NCI-H446 (cell line): ENCODE measurements around the gene TEX47.

ENCODE experiments used
- DNase-seq, 2 experiments: peaks; one replicate each; lab custom pipeline; 2025; lab: John Stamatoyannopoulos, UW

Gene TEX47

DNA sequence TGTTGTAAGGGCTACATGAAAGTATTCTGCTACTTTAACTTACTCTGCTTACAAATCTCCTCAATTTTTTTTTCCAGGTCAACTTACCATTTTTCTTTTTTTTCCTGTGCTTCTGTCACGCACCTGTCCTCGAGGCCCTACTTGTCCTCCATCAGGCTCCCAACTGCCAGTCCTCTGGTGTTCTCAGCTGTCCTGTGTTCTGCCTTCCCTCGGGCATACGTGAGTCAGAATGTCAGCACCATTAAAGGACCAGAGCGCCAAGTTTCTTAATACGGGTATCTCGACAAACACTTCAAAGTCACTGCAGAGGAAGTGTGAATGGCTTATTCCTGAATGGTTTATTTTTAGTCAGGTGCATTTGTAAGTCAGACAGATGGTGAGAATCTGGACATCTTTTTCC lies at the start of gene TEX47:
TSS of gene TEX47 (minus strand) at position 185 of the 400 bp plus-strand sequence. CDS start 795 bp downstream, outside the sequence.
- no peak for DNase-seq

DNA sequence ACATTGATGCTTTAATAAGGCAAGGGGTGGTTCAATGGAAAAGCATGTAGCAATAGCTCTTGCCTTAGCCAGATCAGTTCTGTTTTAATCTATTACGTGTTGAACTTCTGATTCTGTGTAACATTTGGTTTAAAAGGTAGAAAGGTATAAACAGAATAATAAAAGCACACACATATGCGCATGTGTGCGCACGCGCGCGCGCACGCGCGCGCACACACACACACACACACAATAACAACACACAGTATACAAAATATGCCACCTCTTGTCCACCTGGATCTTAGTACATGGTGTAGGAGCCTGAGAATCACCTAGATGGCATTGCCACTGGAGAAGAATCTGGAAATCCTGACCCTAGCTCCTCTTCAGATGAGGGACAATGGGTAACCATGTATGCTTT lies 49.6 kb upstream of the TEX47 start:
- DNase-seq, result no peak

GRCh38 chr7:88842201-88842600 lies 46.7 kb upstream of the TEX47 start:
- DNase-seq, result no peak

- DNase-seq, result peak; percentile 0 to 13
These were observed 39.7 kb upstream of the TEX47 start for GRCh38 chr7:88835147-88835728.

DNA sequence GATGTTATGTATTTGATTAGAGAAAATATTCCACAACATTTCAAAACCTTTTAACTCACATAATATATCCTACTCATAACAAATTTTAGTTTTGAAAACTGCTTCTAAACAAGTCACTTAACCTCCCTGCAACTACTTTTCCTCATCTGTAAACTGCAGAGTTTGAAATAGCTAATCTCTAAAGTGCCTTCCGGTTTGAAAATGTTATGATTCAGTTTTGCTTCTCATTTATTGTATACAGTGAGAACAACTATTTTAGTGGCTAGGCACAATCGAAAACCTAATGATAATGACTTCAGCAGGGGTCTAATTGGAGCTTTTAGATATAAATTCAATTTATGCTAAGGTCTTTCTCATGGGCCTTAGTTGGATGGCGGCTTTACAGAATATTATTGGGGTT lies 30.7 kb upstream of the TEX47 start:
- no peak for DNase-seq

DNA sequence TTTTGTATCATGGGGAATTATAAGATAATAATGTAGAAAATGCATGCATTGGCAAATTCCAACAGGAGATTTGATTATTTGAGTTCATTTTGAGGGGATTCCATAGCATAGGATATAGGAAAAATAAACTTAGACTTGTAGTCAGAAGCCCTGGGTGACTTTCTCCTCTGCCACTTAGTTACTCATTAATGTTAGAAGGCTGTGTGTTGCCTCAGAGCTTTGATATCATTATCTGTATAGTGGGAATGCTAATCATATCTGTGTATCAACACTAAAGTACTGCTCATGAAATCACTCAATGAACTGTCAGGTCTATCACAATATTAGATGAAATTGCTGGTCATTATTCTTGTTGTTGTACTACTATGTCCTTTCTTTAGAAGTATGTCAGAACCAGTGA lies 23.0 kb upstream of the TEX47 start:
- no peak for DNase-seq

DNA sequence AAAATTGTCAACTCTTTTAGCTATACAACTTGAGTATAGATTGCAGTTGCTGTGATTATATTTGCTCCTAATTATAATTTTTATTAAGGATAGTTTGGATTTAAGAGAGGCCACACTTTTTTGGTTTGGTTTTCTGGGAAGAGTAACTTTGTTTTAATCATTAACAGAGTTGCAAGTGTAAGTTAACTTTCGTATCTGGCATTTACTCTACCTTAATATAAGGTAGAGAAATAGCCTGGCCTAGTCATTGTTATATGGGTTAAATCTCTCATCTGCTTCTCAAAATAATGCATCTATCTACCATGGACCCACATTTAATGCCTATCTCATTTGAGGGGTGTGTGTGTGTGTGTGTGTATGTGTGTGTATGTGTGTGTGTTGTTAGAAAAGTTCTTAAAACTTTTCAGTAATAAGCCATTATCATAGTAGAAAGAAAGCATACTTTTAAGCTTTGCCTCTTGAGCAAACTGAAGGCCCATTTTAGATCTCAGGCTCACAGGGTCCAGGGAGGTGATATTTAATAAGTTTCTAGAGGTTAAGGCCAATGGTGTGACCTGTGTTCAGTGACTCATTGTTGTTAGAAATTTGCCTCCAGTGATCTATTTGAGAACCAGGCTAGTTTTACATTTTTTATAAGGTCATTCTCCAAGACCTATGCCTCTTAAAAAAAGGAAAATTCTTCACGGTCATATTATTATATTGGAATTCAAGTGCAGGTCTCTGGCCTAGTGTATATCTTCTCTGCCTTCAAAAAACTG lies 10.9 kb upstream of the TEX47 start:
- no peak for DNase-seq

DNA sequence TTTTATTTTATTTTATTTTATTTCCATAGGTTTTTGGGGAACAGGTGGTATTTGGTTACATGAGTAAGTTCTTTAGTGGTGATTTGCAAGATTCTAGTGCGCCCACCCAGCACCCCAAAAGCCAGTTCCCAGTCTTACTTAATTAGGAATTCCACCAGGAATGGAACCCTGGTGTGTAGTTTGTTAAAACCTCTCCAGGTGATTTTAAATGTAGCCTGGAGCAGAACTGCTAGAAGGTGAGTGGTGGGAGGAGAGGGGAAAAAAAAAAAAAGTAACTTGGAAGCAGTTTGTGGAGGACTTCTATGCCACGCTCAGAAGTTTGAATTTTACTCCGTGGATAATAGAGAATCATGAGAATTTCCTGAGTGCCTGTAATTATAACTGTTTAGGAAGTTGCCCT lies 5.5 kb upstream of the TEX47 start:
- no peak for DNase-seq

- no peak for DNase-seq
These were observed 3.2 kb downstream of the TEX47 start for GRCh38 chr7:88792361-88792760.

DNA sequence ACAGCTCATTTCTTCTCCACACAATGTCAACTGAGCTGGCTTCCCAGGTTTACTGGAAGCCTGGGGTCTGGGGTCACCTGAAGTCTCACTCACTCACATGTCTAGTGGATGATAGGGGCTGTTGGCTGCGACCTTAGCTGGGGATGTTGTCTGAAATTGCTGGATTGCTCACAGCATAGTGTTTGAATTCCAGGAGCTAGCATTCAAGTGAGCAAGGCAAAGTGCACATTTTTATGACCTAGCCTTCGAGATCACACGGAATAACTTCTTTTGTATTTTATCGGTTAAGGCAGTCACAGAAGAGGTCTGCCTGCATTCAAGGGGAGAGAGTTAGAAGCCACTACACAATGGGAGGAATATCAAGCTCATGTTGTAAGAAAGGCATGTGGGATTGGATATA lies 3.6 kb downstream of the TEX47 start:
- DNase-seq, result no peak

DNA sequence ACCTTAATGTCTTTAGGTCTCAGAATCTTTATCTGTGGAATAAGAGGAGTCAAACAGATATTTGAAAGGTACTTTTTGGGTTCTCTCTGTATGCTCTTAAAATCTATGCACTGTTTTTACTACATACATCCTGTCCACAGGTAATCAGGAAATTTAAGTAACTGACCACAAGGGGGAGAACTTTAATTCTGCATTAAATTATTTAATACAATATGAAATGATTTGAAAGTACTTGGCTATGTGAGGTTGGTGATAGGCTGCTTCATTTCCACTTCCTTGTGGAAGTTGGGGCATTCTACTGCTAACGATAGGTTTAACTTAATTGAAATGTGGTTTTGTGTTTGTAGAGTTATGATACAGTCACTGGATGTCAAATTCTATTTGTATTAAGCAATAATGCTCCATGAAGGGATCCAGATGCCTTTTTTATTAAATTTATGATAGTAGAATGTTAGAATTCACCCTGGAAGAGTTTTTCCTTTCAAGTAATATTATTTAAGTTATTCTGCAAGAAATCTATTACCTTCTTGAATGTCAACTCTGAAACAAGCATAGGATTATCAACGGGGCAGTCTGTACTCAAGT lies 6.0 kb downstream of the TEX47 start:
- peak in 1 of 2 experiments; percentile 5 for DNase-seq

DNA sequence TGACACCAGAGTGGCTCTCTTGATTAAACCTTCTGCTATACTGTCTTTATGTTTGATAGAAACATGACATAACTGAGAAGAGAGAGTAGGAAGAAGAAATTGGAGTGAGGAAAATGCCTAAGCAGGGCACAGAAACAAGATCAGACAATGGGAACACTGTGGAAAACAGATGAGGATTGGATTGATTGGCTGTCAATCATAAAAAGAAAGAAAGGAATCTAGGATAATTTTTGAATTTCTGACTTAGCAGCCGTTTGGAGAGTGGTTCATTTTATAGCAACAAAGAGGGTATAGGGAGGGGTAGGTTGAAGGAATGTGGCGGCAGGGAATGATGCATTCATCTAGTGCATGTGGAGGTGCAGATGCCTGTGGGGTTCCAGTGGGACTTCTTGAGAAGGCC lies 7.8 kb downstream of the TEX47 start:
- no peak for DNase-seq

GRCh38 chr7:88775838-88776237 lies 19.7 kb downstream of the TEX47 start:
- no peak for DNase-seq

- DNase-seq, result no peak
These were observed 22.8 kb downstream of the TEX47 start for GRCh38 chr7:88772776-88773175.

- DNase-seq, result no peak
These were observed 24.1 kb downstream of the TEX47 start for GRCh38 chr7:88771417-88771816.

- no peak for DNase-seq
These were observed 33.8 kb downstream of the TEX47 start for GRCh38 chr7:88761779-88762178.

- DNase-seq, result no peak
These were observed 35.4 kb downstream of the TEX47 start for GRCh38 chr7:88760136-88760515.

GRCh38 chr7:88759230-88760135 lies 36.1 kb downstream of the TEX47 start, which contains the start of gene ZNF804B:
Gene ZNF804B (plus strand): TSS chr7:88759700. CDS start chr7:88759977, 277 bp downstream.
- no peak for DNase-seq

DNA sequence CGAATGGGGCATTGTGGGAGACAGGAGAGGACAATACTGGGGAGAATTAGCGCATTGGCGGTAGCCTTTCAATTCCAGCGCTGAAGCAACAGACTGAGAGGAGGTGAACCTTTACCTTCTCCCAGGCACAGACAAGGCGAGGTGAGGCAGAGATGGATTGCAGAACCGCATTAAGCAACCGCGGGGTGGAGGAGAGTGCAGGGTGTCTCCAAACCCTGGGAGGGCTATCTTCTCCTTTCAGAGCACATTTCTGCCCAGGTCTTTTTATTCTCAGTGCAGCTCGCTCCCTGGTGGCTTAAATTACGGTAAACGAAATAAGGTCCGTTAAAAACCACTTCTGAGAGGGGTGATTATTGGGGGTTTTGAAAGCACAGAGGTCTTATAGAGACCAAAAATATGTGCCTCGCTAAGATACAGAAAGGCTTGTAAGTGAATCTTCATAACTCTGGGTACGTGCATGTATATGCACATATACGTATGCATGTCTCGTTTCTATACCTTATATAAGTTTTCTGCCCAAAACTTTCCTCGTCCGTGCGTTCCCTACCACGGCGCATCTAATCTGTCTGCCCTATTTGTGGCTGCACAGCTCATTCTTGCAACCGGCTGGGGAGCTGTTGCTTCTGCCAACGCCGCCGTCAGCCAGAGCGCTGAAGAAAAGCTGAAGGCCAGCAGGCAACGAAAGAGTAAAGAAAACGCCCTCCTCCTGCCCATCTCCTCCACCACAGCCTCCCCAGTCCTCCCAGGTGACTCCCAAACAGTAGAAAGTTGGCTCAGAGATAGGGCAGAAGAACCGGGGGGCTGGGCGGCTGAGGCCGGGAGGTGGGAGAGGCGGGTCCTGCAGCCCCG lies 36.9 kb downstream of the TEX47 start:
- no peak for DNase-seq

GRCh38 chr7:88757371-88757770 lies 38.2 kb downstream of the TEX47 start:
- no peak for DNase-seq

DNA sequence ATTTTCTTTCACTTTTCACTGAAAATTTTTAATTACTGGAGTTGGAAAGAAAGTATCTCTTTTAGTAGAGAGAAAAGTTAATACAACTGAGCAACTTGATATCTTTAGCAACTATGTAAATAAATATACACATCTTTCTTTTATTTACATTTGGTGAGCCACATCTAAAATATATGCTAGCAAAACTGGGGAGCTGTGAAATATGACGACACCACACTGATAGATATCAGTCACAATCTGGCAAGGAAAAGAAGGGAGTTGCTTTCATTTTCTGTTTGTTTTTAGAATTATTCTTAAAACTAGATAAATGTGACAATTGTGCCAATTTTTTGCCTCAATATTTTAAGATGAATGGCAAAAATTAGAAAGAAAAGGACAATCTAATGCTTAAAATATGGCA lies 38.7 kb downstream of the TEX47 start:
- no peak for DNase-seq
